ENCODE measurements around the gene IGF1R. TPM values are rescaled to one million over a fixed set of nuclear protein-coding genes. Genes with fewer than 3 reads are reported as not detected.

IGF1R gene
- total RNA-seq, 1 experiment from 2014 or later: 125 TPM

DNA sequence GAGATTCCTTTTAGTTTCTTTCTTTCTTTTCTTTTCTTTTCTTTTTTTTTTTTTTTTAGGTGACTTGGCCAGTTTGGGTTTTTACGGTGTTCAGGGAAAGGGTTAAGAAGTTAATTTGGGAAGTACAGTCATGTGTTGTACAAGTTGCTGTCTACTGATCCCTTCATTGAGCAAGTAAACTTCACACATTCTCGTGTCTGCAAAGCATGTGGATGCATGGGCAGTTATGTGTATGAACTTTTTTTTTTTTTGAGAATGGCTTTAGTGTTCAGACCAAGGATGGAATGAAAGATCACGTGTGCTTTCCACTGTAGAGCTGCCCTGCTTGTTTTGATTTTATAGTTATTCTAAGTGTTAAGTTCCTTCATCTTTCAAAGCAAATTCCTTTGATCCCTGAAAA, 227.0 kb downstream of the IGF1R start:
- no peak for ATAC-seq
- H3K27me3 Mint-ChIP-seq (ENCODE audit: low read depth): no peaks in the 10 kb centered on the region
- no peak overlapping the region for H3K27ac Mint-ChIP-seq
- H3K36me3 Mint-ChIP-seq: no peaks in the 10 kb centered on the region
- CTCF ChIA-PET: interaction anchor here (1.5 kb wide), 1 partner anchor 447 kb away, joined by 3 read pairs; no protein-coding TSS in a partner anchor
- POLR2A ChIA-PET: interaction anchor here (0.7 kb wide), 1 partner anchor 155 kb away, joined by 4 read pairs; no protein-coding TSS in a partner anchor
- no peak for TF ChIP-seq OVOL2 (CRISPR knock-in tag; IDR thresholded peaks at IDR 0.05; ENCODE audit: borderline replicate concordance)
- no peak for TF ChIP-seq ETV6 (CRISPR knock-in tag; IDR thresholded peaks at IDR 0.05)
- TF ChIP-seq, protein P1, sequence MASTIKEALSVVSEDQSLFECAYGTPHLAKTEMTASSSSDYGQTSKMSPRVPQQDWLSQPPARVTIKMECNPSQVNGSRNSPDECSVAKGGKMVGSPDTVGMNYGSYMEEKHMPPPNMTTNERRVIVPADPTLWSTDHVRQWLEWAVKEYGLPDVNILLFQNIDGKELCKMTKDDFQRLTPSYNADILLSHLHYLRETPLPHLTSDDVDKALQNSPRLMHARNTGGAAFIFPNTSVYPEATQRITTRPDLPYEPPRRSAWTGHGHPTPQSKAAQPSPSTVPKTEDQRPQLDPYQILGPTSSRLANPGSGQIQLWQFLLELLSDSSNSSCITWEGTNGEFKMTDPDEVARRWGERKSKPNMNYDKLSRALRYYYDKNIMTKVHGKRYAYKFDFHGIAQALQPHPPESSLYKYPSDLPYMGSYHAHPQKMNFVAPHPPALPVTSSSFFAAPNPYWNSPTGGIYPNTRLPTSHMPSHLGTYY (CRISPR knock-in tag; IDR thresholded peaks at IDR 0.05): no peak
- no peak for TF ChIP-seq ZNF219 (CRISPR knock-in tag; IDR thresholded peaks at IDR 0.05; ENCODE audit: borderline replicate concordance)
- no peak for TF ChIP-seq ZNF671 (CRISPR knock-in tag; IDR thresholded peaks at IDR 0.05)
- no peak for TF ChIP-seq ZNF416 (CRISPR knock-in tag; IDR thresholded peaks at IDR 0.05)
- H3K4me3 Mint-ChIP-seq: no peak overlapping the region
- H3K9me3 Mint-ChIP-seq: no peaks in the 10 kb centered on the region
- no peak for DNase-seq (ENCODE audit: low spot score)
- H3K4me1 Mint-ChIP-seq: peaks cover 59% of the 10 kb centered on the region

DNA sequence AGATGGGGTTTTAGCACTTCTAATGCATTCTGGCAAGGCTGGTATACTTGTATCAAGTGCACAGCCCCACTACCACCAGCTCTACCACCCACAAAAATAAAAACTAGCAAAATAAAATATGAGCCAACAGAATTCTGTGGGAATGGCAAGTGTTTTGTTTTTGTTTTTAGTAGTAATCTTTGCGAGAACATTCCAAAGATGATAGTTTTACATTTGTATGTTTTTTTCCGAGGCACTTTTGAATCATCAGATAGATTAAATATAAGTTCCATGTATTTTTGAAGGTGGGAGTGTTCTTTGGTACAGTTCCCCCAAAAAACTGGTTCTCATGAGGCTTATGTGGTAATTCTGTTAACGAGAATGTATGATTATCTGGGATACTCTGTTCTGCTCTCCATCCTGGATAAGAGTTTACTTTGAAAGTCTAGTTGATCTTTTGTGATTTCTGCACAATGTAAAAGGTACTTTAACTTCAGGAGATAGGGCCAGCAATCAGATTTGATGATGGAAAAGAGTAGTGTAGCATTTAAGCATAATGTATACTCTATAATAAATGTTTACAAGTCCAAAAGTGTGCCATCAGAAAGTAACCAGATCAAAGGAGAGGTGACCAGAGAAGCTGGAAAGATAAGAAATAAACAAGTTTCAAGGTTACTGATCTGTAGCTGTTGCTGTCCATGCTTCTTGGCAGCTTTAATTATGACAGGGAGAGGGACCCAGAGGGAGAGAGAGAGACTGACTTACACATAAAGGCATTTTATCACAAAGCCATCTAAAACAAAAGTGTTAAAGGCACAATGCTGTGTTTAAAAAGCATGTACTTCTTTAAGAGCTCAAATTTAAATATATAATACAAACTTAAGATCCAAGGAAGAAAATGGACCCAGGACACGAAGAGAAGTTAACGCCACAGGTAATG, 228.4 kb downstream of the IGF1R start:
- peak overlapping the region; percentile 42; the same call in 1 of the 2 replicates for H3K27ac Mint-ChIP-seq
- H3K4me3 Mint-ChIP-seq: no peak overlapping the region
- no peaks in the 10 kb centered on the region for H3K9me3 Mint-ChIP-seq
- POLR2A ChIA-PET: no interaction called here
- ATAC-seq (no peak), DNase-seq (ENCODE audit: low spot score) (no peak)
- H3K27me3 Mint-ChIP-seq (ENCODE audit: low read depth): no peaks in the 10 kb centered on the region
- H3K36me3 Mint-ChIP-seq: no peaks in the 10 kb centered on the region
- H3K4me1 Mint-ChIP-seq: peaks cover 66% of the 10 kb centered on the region
- TF ChIP-seq ZNF121 (CRISPR knock-in tag; IDR thresholded peaks at IDR 0.05) (no peak), RORB (CRISPR knock-in tag; IDR thresholded peaks at IDR 0.05) (no peak), NFYB (CRISPR knock-in tag; conservative IDR thresholded peaks at IDR 0.05; ENCODE audit: low read depth) (no peak), ZNF232 (CRISPR knock-in tag; IDR thresholded peaks at IDR 0.05) (no peak), FOXJ3 (CRISPR knock-in tag; IDR thresholded peaks at IDR 0.05; ENCODE audit: borderline replicate concordance) (no peak), OVOL2 (CRISPR knock-in tag; IDR thresholded peaks at IDR 0.05; ENCODE audit: borderline replicate concordance) (no peak), MXD4 (CRISPR knock-in tag; IDR thresholded peaks at IDR 0.05; ENCODE audit: borderline replicate concordance) (no peak), ZNF671 (CRISPR knock-in tag; IDR thresholded peaks at IDR 0.05) (no peak)
- TF ChIP-seq, protein P2, sequence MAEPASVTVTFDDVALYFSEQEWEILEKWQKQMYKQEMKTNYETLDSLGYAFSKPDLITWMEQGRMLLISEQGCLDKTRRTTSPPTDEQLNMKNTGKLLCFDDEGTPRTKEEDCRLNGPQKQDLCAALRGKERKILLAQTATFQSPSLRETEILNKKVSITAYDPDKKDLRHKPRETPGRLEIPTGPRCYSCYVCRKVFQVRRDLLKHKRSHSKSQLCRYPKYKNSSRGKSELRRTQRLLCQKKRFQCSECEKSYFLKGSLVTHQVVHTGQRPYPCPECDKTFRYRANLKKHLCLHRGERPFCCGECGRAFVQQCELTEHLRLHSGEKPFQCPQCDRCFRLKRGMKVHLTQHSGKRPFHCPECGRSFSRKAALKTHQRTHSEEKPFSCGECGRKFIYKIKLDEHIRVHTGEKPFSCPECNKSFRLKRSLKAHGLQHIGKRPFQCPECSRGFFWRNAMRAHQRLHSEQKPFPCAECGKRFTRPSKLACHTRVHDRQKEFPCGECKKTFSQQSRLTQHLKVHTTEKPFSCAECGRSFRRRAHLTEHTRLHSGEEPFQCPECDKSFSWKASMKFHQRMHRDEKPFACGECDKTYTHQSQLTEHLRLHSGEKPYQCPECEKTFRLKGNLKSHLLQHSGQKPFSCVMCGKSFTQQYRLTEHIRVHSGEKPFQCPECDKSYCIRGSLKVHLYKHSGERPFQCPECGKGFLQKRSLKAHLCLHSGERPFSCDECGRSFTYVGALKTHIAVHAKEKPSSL (CRISPR knock-in tag; conservative IDR thresholded peaks at IDR 0.05): no peak
- TF ChIP-seq, protein P3, sequence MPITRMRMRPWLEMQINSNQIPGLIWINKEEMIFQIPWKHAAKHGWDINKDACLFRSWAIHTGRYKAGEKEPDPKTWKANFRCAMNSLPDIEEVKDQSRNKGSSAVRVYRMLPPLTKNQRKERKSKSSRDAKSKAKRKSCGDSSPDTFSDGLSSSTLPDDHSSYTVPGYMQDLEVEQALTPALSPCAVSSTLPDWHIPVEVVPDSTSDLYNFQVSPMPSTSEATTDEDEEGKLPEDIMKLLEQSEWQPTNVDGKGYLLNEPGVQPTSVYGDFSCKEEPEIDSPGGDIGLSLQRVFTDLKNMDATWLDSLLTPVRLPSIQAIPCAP (CRISPR knock-in tag; IDR thresholded peaks at IDR 0.05): no peak
- TF ChIP-seq, protein P1 (CRISPR knock-in tag; IDR thresholded peaks at IDR 0.05): no peak
- TF ChIP-seq, protein P4, sequence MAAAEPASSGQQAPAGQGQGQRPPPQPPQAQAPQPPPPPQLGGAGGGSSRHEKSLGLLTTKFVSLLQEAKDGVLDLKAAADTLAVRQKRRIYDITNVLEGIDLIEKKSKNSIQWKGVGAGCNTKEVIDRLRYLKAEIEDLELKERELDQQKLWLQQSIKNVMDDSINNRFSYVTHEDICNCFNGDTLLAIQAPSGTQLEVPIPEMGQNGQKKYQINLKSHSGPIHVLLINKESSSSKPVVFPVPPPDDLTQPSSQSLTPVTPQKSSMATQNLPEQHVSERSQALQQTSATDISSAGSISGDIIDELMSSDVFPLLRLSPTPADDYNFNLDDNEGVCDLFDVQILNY (CRISPR knock-in tag; IDR thresholded peaks at IDR 0.05): no peak
- TF ChIP-seq, protein P5, sequence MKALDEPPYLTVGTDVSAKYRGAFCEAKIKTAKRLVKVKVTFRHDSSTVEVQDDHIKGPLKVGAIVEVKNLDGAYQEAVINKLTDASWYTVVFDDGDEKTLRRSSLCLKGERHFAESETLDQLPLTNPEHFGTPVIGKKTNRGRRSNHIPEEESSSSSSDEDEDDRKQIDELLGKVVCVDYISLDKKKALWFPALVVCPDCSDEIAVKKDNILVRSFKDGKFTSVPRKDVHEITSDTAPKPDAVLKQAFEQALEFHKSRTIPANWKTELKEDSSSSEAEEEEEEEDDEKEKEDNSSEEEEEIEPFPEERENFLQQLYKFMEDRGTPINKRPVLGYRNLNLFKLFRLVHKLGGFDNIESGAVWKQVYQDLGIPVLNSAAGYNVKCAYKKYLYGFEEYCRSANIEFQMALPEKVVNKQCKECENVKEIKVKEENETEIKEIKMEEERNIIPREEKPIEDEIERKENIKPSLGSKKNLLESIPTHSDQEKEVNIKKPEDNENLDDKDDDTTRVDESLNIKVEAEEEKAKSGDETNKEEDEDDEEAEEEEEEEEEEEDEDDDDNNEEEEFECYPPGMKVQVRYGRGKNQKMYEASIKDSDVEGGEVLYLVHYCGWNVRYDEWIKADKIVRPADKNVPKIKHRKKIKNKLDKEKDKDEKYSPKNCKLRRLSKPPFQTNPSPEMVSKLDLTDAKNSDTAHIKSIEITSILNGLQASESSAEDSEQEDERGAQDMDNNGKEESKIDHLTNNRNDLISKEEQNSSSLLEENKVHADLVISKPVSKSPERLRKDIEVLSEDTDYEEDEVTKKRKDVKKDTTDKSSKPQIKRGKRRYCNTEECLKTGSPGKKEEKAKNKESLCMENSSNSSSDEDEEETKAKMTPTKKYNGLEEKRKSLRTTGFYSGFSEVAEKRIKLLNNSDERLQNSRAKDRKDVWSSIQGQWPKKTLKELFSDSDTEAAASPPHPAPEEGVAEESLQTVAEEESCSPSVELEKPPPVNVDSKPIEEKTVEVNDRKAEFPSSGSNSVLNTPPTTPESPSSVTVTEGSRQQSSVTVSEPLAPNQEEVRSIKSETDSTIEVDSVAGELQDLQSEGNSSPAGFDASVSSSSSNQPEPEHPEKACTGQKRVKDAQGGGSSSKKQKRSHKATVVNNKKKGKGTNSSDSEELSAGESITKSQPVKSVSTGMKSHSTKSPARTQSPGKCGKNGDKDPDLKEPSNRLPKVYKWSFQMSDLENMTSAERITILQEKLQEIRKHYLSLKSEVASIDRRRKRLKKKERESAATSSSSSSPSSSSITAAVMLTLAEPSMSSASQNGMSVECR (CRISPR knock-in tag; IDR thresholded peaks at IDR 0.05; ENCODE audit: borderline replicate concordance): no peak
- TF ChIP-seq, protein P6, sequence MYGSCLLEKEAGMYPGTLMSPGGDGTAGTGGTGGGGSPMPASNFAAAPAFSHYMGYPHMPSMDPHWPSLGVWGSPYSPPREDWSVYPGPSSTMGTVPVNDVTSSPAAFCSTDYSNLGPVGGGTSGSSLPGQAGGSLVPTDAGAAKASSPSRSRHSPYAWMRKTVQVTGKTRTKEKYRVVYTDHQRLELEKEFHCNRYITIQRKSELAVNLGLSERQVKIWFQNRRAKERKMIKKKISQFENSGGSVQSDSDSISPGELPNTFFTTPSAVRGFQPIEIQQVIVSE (CRISPR knock-in tag; IDR thresholded peaks at IDR 0.05; ENCODE audit: borderline replicate concordance): no peak
- TF ChIP-seq, protein P7, sequence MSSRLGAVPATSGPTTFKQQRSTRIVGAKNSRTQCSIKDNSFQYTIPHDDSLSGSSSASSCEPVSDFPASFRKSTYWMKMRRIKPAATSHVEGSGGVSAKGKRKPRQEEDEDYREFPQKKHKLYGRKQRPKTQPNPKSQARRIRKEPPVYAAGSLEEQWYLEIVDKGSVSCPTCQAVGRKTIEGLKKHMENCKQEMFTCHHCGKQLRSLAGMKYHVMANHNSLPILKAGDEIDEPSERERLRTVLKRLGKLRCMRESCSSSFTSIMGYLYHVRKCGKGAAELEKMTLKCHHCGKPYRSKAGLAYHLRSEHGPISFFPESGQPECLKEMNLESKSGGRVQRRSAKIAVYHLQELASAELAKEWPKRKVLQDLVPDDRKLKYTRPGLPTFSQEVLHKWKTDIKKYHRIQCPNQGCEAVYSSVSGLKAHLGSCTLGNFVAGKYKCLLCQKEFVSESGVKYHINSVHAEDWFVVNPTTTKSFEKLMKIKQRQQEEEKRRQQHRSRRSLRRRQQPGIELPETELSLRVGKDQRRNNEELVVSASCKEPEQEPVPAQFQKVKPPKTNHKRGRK (CRISPR knock-in tag; IDR thresholded peaks at IDR 0.05; ENCODE audit: borderline replicate concordance): no peak
- CTCF ChIA-PET: no interaction called here

All from WTC11 (cell line).